ENCODE data around the gene C1QTNF6. TPM values are rescaled to one million over a fixed set of nuclear protein-coding genes. Genes with fewer than 3 reads are reported as not detected.
A peak's percentile ranks its signal among the peaks of the same experiment; 100 is the strongest.

The C1QTNF6 gene
- total and polyA plus RNA-seq, 10 of the 15 experiments (the other 5 are each of a cell fraction or from before 2014, with no cell fraction given): 0.16 to 4.1 (median 1.3) TPM

GRCh38 chr22:37203354-37204044 is 15.5 kb upstream of the C1QTNF6 start:
- H2AFZ ChIP-seq (ENCODE audit: control insufficient read depth, low read depth, low read length): no peak overlapping the region
- no peaks in the 10 kb centered on the region for H3K9me3 ChIP-seq (replicated peaks; ENCODE audit: control insufficient read depth, insufficient read depth, low read length)
- H3K9ac ChIP-seq (ENCODE audit: control insufficient read depth, insufficient read depth, low read length): no peak overlapping the region
- ChIA-PET POLR2A (interaction anchor here (1.6 kb wide), 1 partner anchor 56 kb away, joined by 4 read pairs; no protein-coding TSS in a partner anchor), RAD21 (ENCODE audit: unreplicated experiment) (interaction anchor here (7.0 kb wide), 1 partner anchor 40 kb away, joined by 104 read pairs; the partner anchor contains the start of gene RAC2), SMC1A (ENCODE audit: uncharacterized antibody, unreplicated experiment) (interaction anchor here (1.0 to 6.9 kb wide), 4 partner anchors 14 to 64 kb away, joined by 3 to 84 read pairs (median 28); partner anchors contain the start of gene RAC2), CTCF (interaction anchor here (0.5 to 4.8 kb wide), 2 partner anchors 27 to 57 kb away, joined by 3 to 102 read pairs; no protein-coding TSS in a partner anchor)
- ATAC-seq (no peak), DNase-seq (ENCODE audit: low read depth, low spot score) (no peak), FAIRE-seq (no peak)
- H3K27ac ChIP-seq (ENCODE audit: control insufficient read depth, insufficient read depth): no peak overlapping the region
- no peaks in the 10 kb centered on the region for H4K20me1 ChIP-seq (ENCODE audit: control insufficient read depth, insufficient read depth)
- in situ Hi-C loops (cut with MboI): loop anchor here (25.0 kb wide), 1 partner anchor 1816 kb away; the partner anchor contains the start of gene HMOX1
- no peaks in the 10 kb centered on the region; the same call in 1 of the 2 replicates for H3K79me2 ChIP-seq (ENCODE audit: control insufficient read depth, insufficient read depth, low read length)
- 83% methylated on average over 16 of the region's 16 CpGs for WGBS (ENCODE audit: insufficient coverage, insufficient replicate concordance, low lambda C conversion rate, missing lambda C conversion rate)
- intact Hi-C loops (cut with micrococcal nuclease; ENCODE audit: unreplicated experiment): no loop called here
- peaks cover 21% of the 10 kb centered on the region for H3K4me1 ChIP-seq (ENCODE audit: control insufficient read depth, insufficient read depth, low read length)
- no peaks in the 10 kb centered on the region; a peak in 1 of 4 replicates for H3K36me3 ChIP-seq (ENCODE audit: control insufficient read depth in 2 of 2, insufficient read depth in 2 of 2, low read length in 1 of 2)
- no peaks in the 10 kb centered on the region for H3K27me3 ChIP-seq (replicated peaks in 1 of 2; ENCODE audit: control insufficient read depth in 2 of 2, insufficient read depth in 2 of 2, low read length in 1 of 2)
- no peak overlapping the region for H3K4me2 ChIP-seq (ENCODE audit: control insufficient read depth, insufficient read depth)
- no peak overlapping the region for H3K4me3 ChIP-seq
- peak; percentile 15 for TF ChIP-seq POLR2A (IDR thresholded peaks at IDR 0.05; ENCODE audit: low read depth, low read length)
- no peak for TF ChIP-seq BCL3 (IDR thresholded peaks at IDR 0.05; ENCODE audit: borderline replicate concordance, insufficient read depth, low read depth, low read length, poor library complexity, severe bottlenecking)
- TF ChIP-seq BRCA1 (IDR thresholded peaks at IDR 0.05; ENCODE audit: low read depth, low read length): no peak
- TF ChIP-seq POLR2AphosphoS5 (IDR thresholded peaks at IDR 0.05; ENCODE audit: low read length): no peak
- peak; percentile 44; the same call in 1 of the 2 replicates for TF ChIP-seq PKNOX1 (IDR thresholded peaks at IDR 0.05)
- peak; percentile 38; the same call in 1 of the 2 replicates for TF ChIP-seq NFYB (IDR thresholded peaks at IDR 0.05; ENCODE audit: insufficient read depth, low read depth, low read length)
- no peak for TF ChIP-seq PML (IDR thresholded peaks at IDR 0.05; ENCODE audit: low read length)
- no peak for TF ChIP-seq NFYA (IDR thresholded peaks at IDR 0.05; ENCODE audit: borderline replicate concordance, low read depth, low read length)
- TF ChIP-seq ATF3 (IDR thresholded peaks at IDR 0.05; ENCODE audit: borderline replicate concordance, extremely low read depth, low read depth, low read length): 0 out of 2 replicates have a peak, but pooled peaks have one; percentile 21
- TF ChIP-seq DPF2 (IDR thresholded peaks at IDR 0.05): no peak
- TF ChIP-seq ZNF207 (IDR thresholded peaks at IDR 0.05; ENCODE audit: borderline replicate concordance): no peak
- TF ChIP-seq RAD51 (IDR thresholded peaks at IDR 0.05): peak; percentile 44; the same call in 1 of the 2 replicates
- TF ChIP-seq IRF3 (IDR thresholded peaks at IDR 0.05): no peak
- TF ChIP-seq USF1 (IDR thresholded peaks at IDR 0.05; ENCODE audit: borderline replicate concordance, extremely low read length, insufficient read depth, low read depth, low read length): peak; percentile 72
- TF ChIP-seq NR2C1 (IDR thresholded peaks at IDR 0.05): no peak
- TF ChIP-seq TCF7 (IDR thresholded peaks at IDR 0.05; ENCODE audit: borderline replicate concordance): no peak
- TF ChIP-seq SUPT20H (IDR thresholded peaks at IDR 0.05; ENCODE audit: borderline replicate concordance, control insufficient read depth, low read depth, low read length): no peak
- no TSS peak for BruUV-seq (replicated peaks)

All from GM12878 (cell line).